ENCODE results near the gene PIAS2. TPM values are rescaled to one million over a fixed set of nuclear protein-coding genes. Genes with fewer than 3 reads are reported as not detected.

Gene PIAS2
- total RNA-seq, 6 experiments from 2014 or later, result 8.3 to 21.8 (median 13.3) TPM

GRCh38 chr18:46953195-46953594 is 35.9 kb upstream of the PIAS2 start:
- Histone ChIP-seq H3K36me3 (no peaks in the 10 kb centered on the region), H3K4me3 (no peak overlapping the region), H3K27me3 (no peaks in the 10 kb centered on the region), H3K4me1 (no peaks in the 10 kb centered on the region), H3K27ac (no peak overlapping the region), H3K9me3 (no peaks in the 10 kb centered on the region)
- no peak for TF ChIP-seq CTCF (IDR thresholded peaks at IDR 0.05)
- no peak for TF ChIP-seq POLR2A (IDR thresholded peaks at IDR 0.05)
- 32% methylated on average over 4 of the region's 5 CpGs for WGBS (ENCODE audit: insufficient coverage, low coverage, low lambda C conversion rate, missing lambda C conversion rate)
- ATAC-seq (peak; percentile 43 to 96 (median 70)), DNase-seq (peak in 1 of 3 donors; percentile 49)
- intact Hi-C loops (cut with DNase I), result no loop called here

GRCh38 chr18:46950064-46950656 is 32.9 kb upstream of the PIAS2 start:
- no peaks in the 10 kb centered on the region for H3K27me3 ChIP-seq
- H3K36me3 ChIP-seq, result no peaks in the 10 kb centered on the region
- 49% methylated on average over 5 of the region's 5 CpGs for WGBS (ENCODE audit: insufficient coverage, low coverage, low lambda C conversion rate, missing lambda C conversion rate)
- H3K27ac ChIP-seq, result no peak overlapping the region
- H3K9me3 ChIP-seq, result no peaks in the 10 kb centered on the region
- intact Hi-C loops (cut with DNase I), result no loop called here
- peak in 3 of 4 donors; percentile 38 to 51 (median 45) for TF ChIP-seq CTCF (IDR thresholded peaks at IDR 0.05)
- no peak for TF ChIP-seq POLR2A (IDR thresholded peaks at IDR 0.05)
- H3K4me3 ChIP-seq, result no peak overlapping the region
- DNase-seq (no peak), ATAC-seq (no peak)
- H3K4me1 ChIP-seq, result no peaks in the 10 kb centered on the region

GRCh38 chr18:46946656-46947282 is 29.5 kb upstream of the PIAS2 start:
- peak; percentile 54 to 72 (median 70) for DNase-seq
- peak overlapping the region; percentile 24 to 55 (median 35) for H3K4me3 ChIP-seq
- H3K36me3 ChIP-seq, result no peaks in the 10 kb centered on the region
- no peak for TF ChIP-seq CTCF (IDR thresholded peaks at IDR 0.05)
- no peak for TF ChIP-seq POLR2A (IDR thresholded peaks at IDR 0.05)
- no peaks in the 10 kb centered on the region for H3K27me3 ChIP-seq
- no peak overlapping the region for H3K27ac ChIP-seq
- peak; percentile 87 to 97 (median 96) for ATAC-seq
- WGBS (ENCODE audit: insufficient coverage, low coverage, low lambda C conversion rate, missing lambda C conversion rate), result 16% methylated on average over 28 of the region's 32 CpGs
- intact Hi-C loops (cut with DNase I), result no loop called here
- no peaks in the 10 kb centered on the region for H3K4me1 ChIP-seq
- no peaks in the 10 kb centered on the region for H3K9me3 ChIP-seq

GRCh38 chr18:46942646-46943045 is 25.3 kb upstream of the PIAS2 start:
- Histone ChIP-seq H3K27me3 (no peaks in the 10 kb centered on the region), H3K36me3 (no peaks in the 10 kb centered on the region), H3K4me1 (no peaks in the 10 kb centered on the region), H3K9me3 (no peaks in the 10 kb centered on the region), H3K27ac (no peak overlapping the region), H3K4me3 (no peak overlapping the region)
- intact Hi-C loops (cut with DNase I), result no loop called here
- no peak for DNase-seq
- TF ChIP-seq POLR2A (IDR thresholded peaks at IDR 0.05), result no peak
- no peak for TF ChIP-seq CTCF (IDR thresholded peaks at IDR 0.05)
- 100% methylated on average over 2 of the region's 2 CpGs for WGBS (ENCODE audit: insufficient coverage, low coverage, low lambda C conversion rate, missing lambda C conversion rate)
- ATAC-seq, result no peak
